Activated CD4-positive, alpha-beta T cell treated with anti-CD3 and anti-CD28 coated beads, Interleukin-2, amount 10 ng/mL, durations not matched to agents 24 days and 14 days (primary cell): Measurements from ENCODE around the gene PSMD5. TPM values are rescaled to one million over a fixed set of nuclear protein-coding genes. Genes with fewer than 3 reads are reported as not detected.

Experiments
- DNase-seq: peaks from one replicate; pipeline ENCODE4 v3.0.0; 2022
- H3K27ac Mint-ChIP-seq: one replicate; pipeline ENCODE4 v1.8.0; 2022; ENCODE audit warnings: mild to moderate bottlenecking, mixed read lengths
- H3K27me3 Mint-ChIP-seq: one replicate; pipeline ENCODE4 v1.8.0; 2022; ENCODE audit warnings: mixed read lengths
- H3K36me3 Mint-ChIP-seq: one replicate; pipeline ENCODE4 v1.8.0; 2022; ENCODE audit warnings: low read depth, mild to moderate bottlenecking, mixed read lengths
- H3K4me1 Mint-ChIP-seq: one replicate; pipeline ENCODE4 v1.8.0; 2021; ENCODE audit warnings: mixed read lengths
- H3K4me3 Mint-ChIP-seq: one replicate; pipeline ENCODE4 v1.8.0; 2022; ENCODE audit warnings: mild to moderate bottlenecking, moderate library complexity, mixed read lengths
- H3K9me3 Mint-ChIP-seq: one replicate; pipeline ENCODE4 v1.8.0; 2021; ENCODE audit warnings: mixed read lengths
- intact Hi-C: fragments of 100-400 bp; cut with micrococcal nuclease; formaldehyde crosslinking; loops from one replicate; pipeline ENCODE4 v1.15.1; 2023
- total RNA-seq: library from RNA; stranded (reverse); gene quantifications from 2 replicates; pipeline ENCODE4 v1.2.3, GENCODE V29; 2022

Gene PSMD5
- total RNA-seq: 58.1 and 63.7 TPM in 2 replicates

GRCh38 chr9:120842685-120843485, at the start of gene PSMD5:
TSS of gene PSMD5 (minus strand) at chr9:120842922. CDS start at chr9:120842909, 13 bp downstream.
- intact Hi-C loops: loop anchor here (1.0 to 5.0 kb wide), 9 partner anchors 26 to 278 kb away; partner anchors contain the start of genes FBXW2, MEGF9 and TRAF1
- peak; percentile 99 for DNase-seq
- H3K36me3 Mint-ChIP-seq: peaks cover 54% of the 10 kb centered on the region
- H3K27me3 Mint-ChIP-seq: no peaks in the 10 kb centered on the region
- H3K4me1 Mint-ChIP-seq: peaks cover 67% of the 10 kb centered on the region
- H3K27ac Mint-ChIP-seq: peak within 1 kb of the TSS; percentile 96
- H3K4me3 Mint-ChIP-seq: peak within 1 kb of the TSS; percentile 97
- H3K9me3 Mint-ChIP-seq: no peaks in the 10 kb centered on the region

GRCh38 chr9:120891884-120892747, 49.4 kb upstream of the PSMD5 start:
- Mint-ChIP-seq H3K36me3 (peaks cover 34% of the 10 kb centered on the region), H3K27me3 (no peaks in the 10 kb centered on the region), H3K4me1 (peaks cover 75% of the 10 kb centered on the region), H3K27ac (peak overlapping the region; percentile 99), H3K9me3 (no peaks in the 10 kb centered on the region), H3K4me3 (peak overlapping the region; percentile 85)
- DNase-seq: peak; percentile 78
- intact Hi-C loops: loop anchor here (1.0 to 2.0 kb wide), 5 partner anchors 16 to 177 kb away; partner anchors contain the start of genes MEGF9 and TRAF1

- intact Hi-C loops: loop anchor here (2.0 kb wide), 1 partner anchor 177 kb away; the partner anchor contains the start of gene MEGF9
- Mint-ChIP-seq H3K27ac (peak overlapping the region; percentile 99), H3K4me1 (peaks cover 72% of the 10 kb centered on the region), H3K4me3 (peak overlapping the region; percentile 85), H3K9me3 (no peaks in the 10 kb centered on the region), H3K27me3 (no peaks in the 10 kb centered on the region), H3K36me3 (peaks cover 35% of the 10 kb centered on the region)
- peak; percentile 90 for DNase-seq
Observed at GRCh38 chr9:120891245-120891883, 48.6 kb upstream of the PSMD5 start.

GRCh38 chr9:120890320-120891244, 47.9 kb upstream of the PSMD5 start:
- H3K36me3 Mint-ChIP-seq: peaks cover 38% of the 10 kb centered on the region
- peaks cover 78% of the 10 kb centered on the region for H3K4me1 Mint-ChIP-seq
- intact Hi-C loops: loop anchor here (2.0 kb wide), 1 partner anchor 176 kb away; the partner anchor contains the start of gene MEGF9
- peak overlapping the region; percentile 85 for H3K4me3 Mint-ChIP-seq
- no peaks in the 10 kb centered on the region for H3K27me3 Mint-ChIP-seq
- H3K9me3 Mint-ChIP-seq: no peaks in the 10 kb centered on the region
- H3K27ac Mint-ChIP-seq: peak overlapping the region; percentile 99
- DNase-seq: peak; percentile 86

GRCh38 chr9:120889606-120890271, 47.0 kb upstream of the PSMD5 start:
- DNase-seq: no peak
- Mint-ChIP-seq H3K36me3 (peaks cover 43% of the 10 kb centered on the region), H3K27ac (peak overlapping the region; percentile 99), H3K4me1 (peaks cover 74% of the 10 kb centered on the region), H3K4me3 (peak overlapping the region; percentile 85), H3K27me3 (no peaks in the 10 kb centered on the region), H3K9me3 (no peaks in the 10 kb centered on the region)
- intact Hi-C loops: loop anchor here (2.0 kb wide), 1 partner anchor 175 kb away; the partner anchor contains the start of gene MEGF9

GRCh38 chr9:120888626-120889025, 45.9 kb upstream of the PSMD5 start:
- no peaks in the 10 kb centered on the region for H3K27me3 Mint-ChIP-seq
- intact Hi-C loops: no loop called here
- H3K27ac Mint-ChIP-seq: peak overlapping the region; percentile 99
- peaks cover 44% of the 10 kb centered on the region for H3K36me3 Mint-ChIP-seq
- H3K4me1 Mint-ChIP-seq: peaks cover 70% of the 10 kb centered on the region
- H3K9me3 Mint-ChIP-seq: no peaks in the 10 kb centered on the region
- no peak for DNase-seq
- H3K4me3 Mint-ChIP-seq: peak overlapping the region; percentile 85

- H3K36me3 Mint-ChIP-seq: peaks cover 43% of the 10 kb centered on the region
- H3K4me3 Mint-ChIP-seq: no peak overlapping the region
- no peaks in the 10 kb centered on the region for H3K27me3 Mint-ChIP-seq
- H3K4me1 Mint-ChIP-seq: peaks cover 61% of the 10 kb centered on the region
- DNase-seq: no peak
- H3K27ac Mint-ChIP-seq: peak overlapping the region; percentile 45
- H3K9me3 Mint-ChIP-seq: no peaks in the 10 kb centered on the region
- intact Hi-C loops: no loop called here
Observed at GRCh38 chr9:120886490-120886967, 43.8 kb upstream of the PSMD5 start.

GRCh38 chr9:120885958-120886357, 43.2 kb upstream of the PSMD5 start:
- Mint-ChIP-seq H3K4me3 (no peak overlapping the region), H3K36me3 (peaks cover 47% of the 10 kb centered on the region), H3K9me3 (no peaks in the 10 kb centered on the region), H3K27ac (peak overlapping the region; percentile 55), H3K4me1 (peaks cover 58% of the 10 kb centered on the region), H3K27me3 (no peaks in the 10 kb centered on the region)
- intact Hi-C loops: no loop called here
- DNase-seq: peak; percentile 57

GRCh38 chr9:120885457-120885856, 42.7 kb upstream of the PSMD5 start:
- no peak for DNase-seq
- no peaks in the 10 kb centered on the region for H3K27me3 Mint-ChIP-seq
- intact Hi-C loops: no loop called here
- H3K4me1 Mint-ChIP-seq: peaks cover 58% of the 10 kb centered on the region
- H3K27ac Mint-ChIP-seq: no peak overlapping the region
- no peaks in the 10 kb centered on the region for H3K9me3 Mint-ChIP-seq
- H3K4me3 Mint-ChIP-seq: no peak overlapping the region
- peaks cover 45% of the 10 kb centered on the region for H3K36me3 Mint-ChIP-seq

GRCh38 chr9:120883608-120883996, 40.9 kb upstream of the PSMD5 start:
- no peak overlapping the region for H3K4me3 Mint-ChIP-seq
- H3K27me3 Mint-ChIP-seq: no peaks in the 10 kb centered on the region
- DNase-seq: no peak
- H3K4me1 Mint-ChIP-seq: peaks cover 59% of the 10 kb centered on the region
- no peak overlapping the region for H3K27ac Mint-ChIP-seq
- intact Hi-C loops: no loop called here
- no peaks in the 10 kb centered on the region for H3K9me3 Mint-ChIP-seq
- peaks cover 43% of the 10 kb centered on the region for H3K36me3 Mint-ChIP-seq

GRCh38 chr9:120882935-120883607, 40.3 kb upstream of the PSMD5 start:
- Mint-ChIP-seq H3K4me1 (peaks cover 61% of the 10 kb centered on the region), H3K27ac (no peak overlapping the region), H3K36me3 (peaks cover 39% of the 10 kb centered on the region), H3K27me3 (no peaks in the 10 kb centered on the region), H3K4me3 (no peak overlapping the region), H3K9me3 (no peaks in the 10 kb centered on the region)
- intact Hi-C loops: no loop called here
- DNase-seq: no peak

GRCh38 chr9:120879446-120879845, 36.7 kb upstream of the PSMD5 start:
- DNase-seq: no peak
- H3K36me3 Mint-ChIP-seq: peaks cover 37% of the 10 kb centered on the region
- H3K4me3 Mint-ChIP-seq: peak overlapping the region; percentile 89
- H3K9me3 Mint-ChIP-seq: no peaks in the 10 kb centered on the region
- H3K27me3 Mint-ChIP-seq: no peaks in the 10 kb centered on the region
- intact Hi-C loops: no loop called here
- H3K4me1 Mint-ChIP-seq: peaks cover 65% of the 10 kb centered on the region
- peak overlapping the region; percentile 95 for H3K27ac Mint-ChIP-seq
